MV-4-11 (cell line): ENCODE results near the gene TPTE.
"Not testable (repeated sequence)": the region's sequence is repeated elsewhere in the genome, so short reads cannot be mapped to it uniquely, and the experiment has no call there.

ENCODE experiments used
- DNase-seq: peaks from one replicate; lab custom pipeline; 2025; lab: John Stamatoyannopoulos, UW

Gene TPTE

DNA sequence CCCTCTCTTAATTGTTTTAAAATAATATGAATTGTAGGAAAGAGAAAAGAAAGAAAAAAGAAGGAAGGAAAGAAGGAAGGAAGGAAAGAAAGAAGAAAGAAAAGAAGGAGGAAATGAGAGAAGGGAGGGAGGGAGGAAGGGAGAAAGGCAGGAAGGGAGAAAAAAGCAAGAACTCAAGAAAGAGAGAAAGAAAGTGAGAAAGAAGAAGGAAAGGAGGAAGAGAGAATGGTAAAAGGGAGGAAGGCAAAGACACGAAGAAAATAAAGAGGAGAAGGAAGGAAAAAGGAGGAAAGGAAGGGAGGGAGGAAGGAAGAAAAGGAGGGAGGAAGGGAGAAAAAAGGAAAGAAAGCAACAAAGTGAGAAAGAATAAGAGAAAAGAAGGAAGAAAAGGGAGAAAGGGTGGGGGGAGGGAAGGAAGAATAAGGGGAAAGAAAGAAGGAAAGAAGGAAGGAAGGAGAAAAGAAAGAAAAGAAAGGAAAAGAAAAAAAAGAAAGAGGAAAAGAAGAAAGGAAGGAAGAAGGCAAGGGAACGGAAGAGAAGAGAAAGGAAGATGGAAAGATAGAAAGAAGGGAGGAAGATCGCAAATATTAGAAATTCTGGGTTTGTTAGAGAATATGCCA, 95.9 kb downstream of the TPTE start:
- DNase-seq = not testable (repeated sequence)

DNA sequence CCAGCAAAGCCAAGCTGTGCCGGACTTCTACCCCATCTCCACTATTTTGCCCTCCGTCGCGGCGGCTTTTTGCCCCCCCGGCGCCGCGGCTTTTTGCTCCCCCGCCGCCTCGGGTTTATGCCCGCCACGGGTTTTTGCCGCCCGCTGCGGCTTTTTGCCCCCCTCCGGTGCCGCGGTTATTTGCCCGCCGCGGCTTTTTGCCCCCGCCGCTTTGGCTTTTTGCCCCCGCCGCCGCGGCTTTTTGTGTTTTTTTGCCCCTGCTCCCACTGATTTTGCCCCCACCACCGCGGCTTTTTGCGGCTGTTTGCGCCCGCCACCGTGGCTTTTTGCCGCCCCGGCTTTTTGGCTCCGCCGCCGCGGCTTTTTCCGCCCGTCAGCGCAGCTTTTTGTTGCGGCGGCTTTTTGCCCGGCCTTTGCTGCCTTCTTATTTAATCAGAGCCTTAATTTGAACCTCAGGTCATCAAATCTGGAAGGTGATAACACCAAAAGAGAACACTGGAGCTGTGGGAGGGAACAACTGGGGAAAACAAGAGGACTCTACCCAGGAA, 106.0 kb downstream of the TPTE start:
- no peak for DNase-seq

GRCh38 chr21:10629239-10629638, 107.9 kb downstream of the TPTE start:
- DNase-seq = not testable (repeated sequence)

- DNase-seq = not testable (repeated sequence)
Measured at GRCh38 chr21:10630829-10631228, 109.4 kb downstream of the TPTE start.

DNA sequence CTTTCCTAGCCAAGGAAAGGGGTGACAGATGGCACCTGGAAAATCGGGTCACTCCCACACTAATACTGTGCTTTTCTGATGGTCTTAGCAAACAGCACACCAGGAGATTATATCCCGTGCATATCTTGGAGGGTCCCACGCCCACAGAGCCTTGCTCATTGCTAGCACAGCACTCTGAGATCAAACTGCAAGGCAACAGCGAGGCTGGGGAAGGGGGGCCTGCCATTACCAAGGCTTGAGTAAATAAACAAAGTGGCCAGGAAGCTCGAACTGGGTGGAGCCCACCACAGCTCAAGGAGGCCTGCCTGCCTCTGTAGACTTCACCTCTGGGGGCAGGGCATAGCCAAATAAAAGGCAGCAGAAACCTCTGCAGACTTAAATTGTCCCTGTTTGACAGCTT, 109.9 kb downstream of the TPTE start:
- not testable (repeated sequence) for DNase-seq

DNA sequence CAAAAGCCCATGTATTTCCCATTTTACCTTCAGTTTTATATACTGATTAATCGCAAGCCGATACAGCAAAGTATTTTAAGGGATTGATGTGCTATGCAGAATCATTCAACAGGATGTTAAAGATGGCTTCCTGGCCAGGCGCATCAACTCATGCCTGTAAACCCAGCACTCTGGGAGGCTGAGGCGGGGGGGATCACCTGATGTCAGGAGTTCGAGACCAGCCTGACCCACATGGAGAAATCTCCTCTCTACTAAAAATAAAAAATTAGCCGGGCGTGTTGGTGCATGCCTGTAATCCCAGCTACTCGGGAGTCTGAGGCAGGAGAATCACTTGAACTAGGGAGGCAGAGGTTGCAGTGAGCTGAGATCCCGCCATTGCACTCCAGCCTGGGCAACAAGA, 116.8 kb downstream of the TPTE start:
- DNase-seq = not testable (repeated sequence)

DNA sequence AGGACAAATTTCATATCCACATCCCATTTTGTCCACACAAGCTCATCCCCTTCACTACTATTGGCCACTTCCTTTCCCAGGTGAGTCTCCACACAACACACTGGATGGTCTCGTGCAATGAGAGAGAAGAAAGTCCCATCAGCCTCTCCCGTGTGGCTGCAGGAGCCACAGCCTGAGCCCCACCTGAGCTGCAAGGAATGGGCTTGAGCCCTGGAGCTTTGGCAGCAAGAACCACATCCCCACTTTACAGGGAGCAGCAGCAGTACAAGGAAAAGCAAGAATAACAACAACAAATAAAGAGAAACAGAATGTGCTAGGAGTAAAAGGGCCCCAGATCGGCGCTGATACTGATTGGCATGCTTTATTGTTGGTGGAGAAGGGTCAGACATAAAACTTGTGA, 117.7 kb downstream of the TPTE start:
- no peak for DNase-seq

- not testable (repeated sequence) for DNase-seq
Measured at GRCh38 chr21:10639746-10640145, 118.4 kb downstream of the TPTE start.

- DNase-seq = no peak
Measured at GRCh38 chr21:10640446-10640845, 119.1 kb downstream of the TPTE start.

DNA sequence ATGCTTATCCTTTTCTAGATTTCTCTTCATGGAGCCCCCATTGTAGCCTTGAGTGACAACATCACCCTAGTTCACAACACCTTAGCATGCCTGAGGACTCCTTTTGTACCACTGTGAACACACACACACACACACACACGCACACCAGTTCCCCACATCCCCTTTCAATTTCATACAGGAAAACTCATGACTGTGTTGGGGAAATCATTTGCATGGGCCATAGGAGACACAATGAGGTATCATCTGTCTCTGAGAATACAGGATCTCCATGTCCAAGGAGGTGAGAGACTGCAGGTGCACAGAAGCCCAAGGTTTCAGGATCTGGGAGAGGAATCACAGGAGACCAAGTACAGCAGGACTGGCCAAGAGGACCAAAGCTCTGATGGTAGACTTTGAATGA, 119.7 kb downstream of the TPTE start:
- no peak for DNase-seq

DNA sequence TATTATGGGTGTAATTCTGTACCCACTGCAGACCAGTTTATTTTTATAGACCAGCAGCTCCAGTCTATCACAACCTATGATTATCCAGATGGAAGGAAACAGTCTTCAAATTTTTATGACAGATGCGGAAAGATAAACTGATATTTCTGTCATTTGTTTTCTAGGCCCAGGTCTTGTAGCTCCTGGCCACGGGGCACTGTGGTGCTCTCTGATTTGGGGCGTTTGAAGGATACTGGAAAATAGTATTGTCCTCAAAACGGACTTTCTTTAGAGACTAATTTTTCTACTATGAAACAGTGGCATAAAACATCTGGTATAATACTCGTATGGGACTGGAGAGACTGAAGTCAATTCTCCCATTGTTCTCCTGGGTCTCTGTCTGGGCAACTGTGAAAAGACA, 124.3 kb downstream of the TPTE start:
- not testable (repeated sequence) for DNase-seq

GRCh38 chr21:10649350-10650149, 128.2 kb downstream of the TPTE start:
- DNase-seq = not testable (repeated sequence)

GRCh38 chr21:10650297-10650696, 128.9 kb downstream of the TPTE start:
- not testable (repeated sequence) for DNase-seq
